ENCODE data around the gene SRPK2. TPM values are rescaled to one million over a fixed set of nuclear protein-coding genes. Genes with fewer than 3 reads are reported as not detected.

SRPK2 gene
- total RNA-seq, 1 experiment from 2014 or later, result 58.2 TPM

DNA sequence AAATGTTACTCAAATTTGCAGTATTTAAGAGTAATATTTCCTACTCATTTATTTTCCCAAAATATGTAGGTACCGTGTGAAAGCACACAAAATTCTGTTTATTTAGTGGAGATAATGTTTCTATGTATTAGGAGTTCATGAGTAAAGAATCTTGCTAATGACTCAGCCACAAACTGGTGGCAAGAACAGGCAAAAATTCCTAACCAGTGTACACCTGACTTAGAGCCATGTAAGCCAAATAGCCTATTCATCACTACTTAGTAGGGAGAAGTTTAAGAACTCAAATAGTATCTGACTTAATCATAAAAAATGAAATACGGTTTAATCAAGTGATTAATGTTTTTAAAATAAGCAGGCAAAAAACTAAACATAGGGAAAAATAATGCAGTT, 169.0 kb downstream of the SRPK2 start:
- DNase-seq (ENCODE audit: low read depth, low spot score), result peak; percentile 25

DNA sequence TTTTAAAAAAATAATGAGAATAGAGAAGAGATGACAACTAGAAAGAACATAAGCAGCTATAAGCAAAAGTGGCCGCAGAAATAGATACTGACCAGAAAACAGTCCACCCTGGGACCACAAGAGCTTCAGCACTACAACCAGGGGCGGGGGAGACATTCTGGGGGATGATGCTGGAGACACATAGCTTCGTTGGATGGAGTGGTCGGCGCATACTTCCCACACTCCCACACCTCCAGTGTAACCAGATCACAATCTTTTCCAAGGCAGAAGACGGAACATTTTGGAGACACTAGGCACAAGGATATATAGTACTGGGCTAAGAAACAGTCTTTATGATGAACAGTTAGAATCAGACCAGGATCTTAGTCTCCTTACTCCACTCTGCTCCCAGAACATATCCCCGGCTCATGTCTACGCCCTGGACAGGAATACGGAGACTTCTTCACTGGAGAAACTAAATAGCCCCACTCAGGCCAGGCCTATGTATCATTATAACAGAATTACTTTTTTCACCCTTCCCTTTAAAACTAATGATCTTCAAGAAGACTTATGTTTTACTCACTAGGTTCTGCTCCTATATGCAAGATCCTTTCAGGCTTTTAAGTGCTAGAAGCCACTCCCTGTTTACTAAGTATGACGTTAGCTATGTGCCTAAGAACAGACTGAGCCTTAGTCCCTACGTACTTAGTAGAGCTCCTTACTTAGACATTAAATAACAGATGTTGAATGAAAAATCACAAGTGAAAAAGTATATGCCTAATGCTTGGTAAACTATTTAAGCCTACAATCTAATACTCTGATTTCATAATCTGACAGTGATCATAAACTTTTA, 169.6 kb downstream of the SRPK2 start:
- in situ Hi-C loops (cut with HindIII; ENCODE audit: low pct_unique_long_range_greater_than_20kb, low sequenced_read_pairs) (no loop called here), intact Hi-C loops (cut with micrococcal nuclease; ENCODE audit: unreplicated experiment) (no loop called here)
- no peak overlapping the region for H3K27ac ChIP-seq (ENCODE audit: low read length)
- no peak overlapping the region for H3K4me3 ChIP-seq (ENCODE audit: low read depth in 2 of 2, low read length in 2 of 2)
- H3K9me3 ChIP-seq (ENCODE audit: control insufficient read depth, insufficient read depth, low read depth, low read length), result no peaks in the 10 kb centered on the region
- ATAC-seq (peak; percentile 25; the same call in 1 of the 2 replicates), DNase-seq (ENCODE audit: low read depth, low spot score) (no peak)
- BruUV-seq (replicated peaks), result no TSS peak
- no peak for TF ChIP-seq SIN3A (IDR thresholded peaks at IDR 0.05; ENCODE audit: borderline replicate concordance, insufficient read depth, low read depth, low read length)
- no peak for TF ChIP-seq POLR2AphosphoS5 (IDR thresholded peaks at IDR 0.05; ENCODE audit: low read depth, low read length)
- TF ChIP-seq, protein P1, sequence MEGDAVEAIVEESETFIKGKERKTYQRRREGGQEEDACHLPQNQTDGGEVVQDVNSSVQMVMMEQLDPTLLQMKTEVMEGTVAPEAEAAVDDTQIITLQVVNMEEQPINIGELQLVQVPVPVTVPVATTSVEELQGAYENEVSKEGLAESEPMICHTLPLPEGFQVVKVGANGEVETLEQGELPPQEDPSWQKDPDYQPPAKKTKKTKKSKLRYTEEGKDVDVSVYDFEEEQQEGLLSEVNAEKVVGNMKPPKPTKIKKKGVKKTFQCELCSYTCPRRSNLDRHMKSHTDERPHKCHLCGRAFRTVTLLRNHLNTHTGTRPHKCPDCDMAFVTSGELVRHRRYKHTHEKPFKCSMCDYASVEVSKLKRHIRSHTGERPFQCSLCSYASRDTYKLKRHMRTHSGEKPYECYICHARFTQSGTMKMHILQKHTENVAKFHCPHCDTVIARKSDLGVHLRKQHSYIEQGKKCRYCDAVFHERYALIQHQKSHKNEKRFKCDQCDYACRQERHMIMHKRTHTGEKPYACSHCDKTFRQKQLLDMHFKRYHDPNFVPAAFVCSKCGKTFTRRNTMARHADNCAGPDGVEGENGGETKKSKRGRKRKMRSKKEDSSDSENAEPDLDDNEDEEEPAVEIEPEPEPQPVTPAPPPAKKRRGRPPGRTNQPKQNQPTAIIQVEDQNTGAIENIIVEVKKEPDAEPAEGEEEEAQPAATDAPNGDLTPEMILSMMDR (IDR thresholded peaks at IDR 0.05), result no peak
- TF ChIP-seq REST (IDR thresholded peaks at IDR 0.05; ENCODE audit: insufficient read depth in 1 of 2, low read depth in 2 of 2, low read length in 1 of 2), result no peak
- no peak for TF ChIP-seq TCF7L2 (IDR thresholded peaks at IDR 0.05; ENCODE audit: low read depth, low read length)
- CTCF ChIA-PET, result no interaction called here
- H3K27me3 ChIP-seq (ENCODE audit: control insufficient read depth, insufficient read depth, low read length), result no peaks in the 10 kb centered on the region
- peaks cover 24% of the 10 kb centered on the region for H3K4me1 ChIP-seq (ENCODE audit: control insufficient read depth, insufficient read depth, low read length)
- no peaks in the 10 kb centered on the region for H3K36me3 ChIP-seq (ENCODE audit: control insufficient read depth, insufficient read depth, low read length)
- POLR2A ChIA-PET, result no interaction called here

More for the DNA sequence above, 169.0 kb downstream of the SRPK2 start:
- intact Hi-C loops (cut with micrococcal nuclease; ENCODE audit: unreplicated experiment) (no loop called here), in situ Hi-C loops (cut with HindIII; ENCODE audit: low pct_unique_long_range_greater_than_20kb, low sequenced_read_pairs) (no loop called here)
- Histone ChIP-seq H3K9me3 (ENCODE audit: control insufficient read depth, insufficient read depth, low read depth, low read length) (no peaks in the 10 kb centered on the region), H3K27me3 (ENCODE audit: control insufficient read depth, insufficient read depth, low read length) (no peaks in the 10 kb centered on the region), H3K4me1 (ENCODE audit: control insufficient read depth, insufficient read depth, low read length) (peaks cover 26% of the 10 kb centered on the region), H3K36me3 (ENCODE audit: control insufficient read depth, insufficient read depth, low read length) (no peaks in the 10 kb centered on the region), H3K27ac (ENCODE audit: low read length) (no peak overlapping the region), H3K4me3 (ENCODE audit: low read depth in 2 of 2, low read length in 2 of 2) (no peak overlapping the region)
- no peak for TF ChIP-seq POLR2AphosphoS5 (IDR thresholded peaks at IDR 0.05; ENCODE audit: low read depth, low read length)
- TF ChIP-seq TCF7L2 (IDR thresholded peaks at IDR 0.05; ENCODE audit: low read depth, low read length), result no peak
- TF ChIP-seq, protein P1 (IDR thresholded peaks at IDR 0.05), result no peak
- no peak for TF ChIP-seq SIN3A (IDR thresholded peaks at IDR 0.05; ENCODE audit: borderline replicate concordance, insufficient read depth, low read depth, low read length)
- TF ChIP-seq REST (IDR thresholded peaks at IDR 0.05; ENCODE audit: insufficient read depth in 1 of 2, low read depth in 2 of 2, low read length in 1 of 2), result no peak
- ChIA-PET POLR2A (no interaction called here), CTCF (no interaction called here)
- no peak for ATAC-seq
- BruUV-seq (replicated peaks), result no TSS peak
